Small intestine (tissue), 4 donors: ENCODE results near the gene BLZF1. TPM values are rescaled to one million over a fixed set of nuclear protein-coding genes. Genes with fewer than 3 reads are reported as not detected.

ENCODE experiments used
- polyA plus RNA-seq, 4 donors: library from polyadenylated mRNA; stranded (reverse) in 3 of 4; unstranded in 1 of 4; fragments of 200-250 nt in 3 of 4; fragments of 120-200 nt in 1 of 4; gene quantifications; one replicate each; pipeline versions ENCODE4 v1.2.1 to v1.2.3, GENCODE V29; 2013
- donor health status: healthy with polysubstance abuse.
- donor health status: Bipolar disorder and iron deficiency.
- donor health status: healthy.

Gene BLZF1
- polyA plus RNA-seq, 4 donors: 9.2 to 21.3 (median 11.9) TPM

Other genes with a start within 250 kb of the BLZF1 start
- 10 to 100 TPM in 2 of 4 donors, 1 to 10 TPM in 2; 2.2 to 18.8 (median 8.8) TPM for gene NME7, start 398 bp upstream of the BLZF1 start, polyA plus RNA-seq
- under 1 TPM in 2 of 4 donors, not detected in 2; 0.25 to 0.49 TPM for gene CCDC181, start 59.3 kb downstream of the BLZF1 start, polyA plus RNA-seq
- gene SLC19A2, start 117.7 kb downstream of the BLZF1 start, polyA plus RNA-seq: 10 to 100 TPM in 2 of 4 donors, 1 to 10 TPM in 2; 1.9 to 14.8 (median 9.3) TPM
- 1 to 10 TPM in 1 of 4 donors, under 1 TPM in 2, not detected in 1; under 0.01 to 2.5 (median 0.36) TPM for gene F5, start 218.3 kb downstream of the BLZF1 start, polyA plus RNA-seq